ENCODE data around the gene SMTNL1.

GRCh38 chr11:57502870-57503269 is 34.5 kb upstream of the SMTNL1 start:
- TF ChIP-seq POLR2A (IDR thresholded peaks at IDR 0.05): no peak
- TF ChIP-seq, protein P1, sequence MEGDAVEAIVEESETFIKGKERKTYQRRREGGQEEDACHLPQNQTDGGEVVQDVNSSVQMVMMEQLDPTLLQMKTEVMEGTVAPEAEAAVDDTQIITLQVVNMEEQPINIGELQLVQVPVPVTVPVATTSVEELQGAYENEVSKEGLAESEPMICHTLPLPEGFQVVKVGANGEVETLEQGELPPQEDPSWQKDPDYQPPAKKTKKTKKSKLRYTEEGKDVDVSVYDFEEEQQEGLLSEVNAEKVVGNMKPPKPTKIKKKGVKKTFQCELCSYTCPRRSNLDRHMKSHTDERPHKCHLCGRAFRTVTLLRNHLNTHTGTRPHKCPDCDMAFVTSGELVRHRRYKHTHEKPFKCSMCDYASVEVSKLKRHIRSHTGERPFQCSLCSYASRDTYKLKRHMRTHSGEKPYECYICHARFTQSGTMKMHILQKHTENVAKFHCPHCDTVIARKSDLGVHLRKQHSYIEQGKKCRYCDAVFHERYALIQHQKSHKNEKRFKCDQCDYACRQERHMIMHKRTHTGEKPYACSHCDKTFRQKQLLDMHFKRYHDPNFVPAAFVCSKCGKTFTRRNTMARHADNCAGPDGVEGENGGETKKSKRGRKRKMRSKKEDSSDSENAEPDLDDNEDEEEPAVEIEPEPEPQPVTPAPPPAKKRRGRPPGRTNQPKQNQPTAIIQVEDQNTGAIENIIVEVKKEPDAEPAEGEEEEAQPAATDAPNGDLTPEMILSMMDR (IDR thresholded peaks at IDR 0.05): no peak
